Stimulated activated CD8-positive, alpha-beta memory T cell treated with anti-CD3 and anti-CD28 coated beads, Interleukin-12 subunit alpha, Interleukin-12 subunit beta, amount 100 ng/mL, for 24 hours (primary cell): Measurements from ENCODE around the gene CCM2.
"Not testable (repeated sequence)": the region's sequence is repeated elsewhere in the genome, so short reads cannot be mapped to it uniquely, and the experiment has no call there.

Source experiments
- DNase-seq: peaks from one replicate; pipeline ENCODE4 v3.0.0-alpha.2; 2020; ENCODE audit errors: extremely low read depth

The CCM2 gene

GRCh38 chr7:44981035-44981706 is 18.8 kb upstream of the CCM2 start:
- no peak for DNase-seq

- DNase-seq = no peak
These were observed 17.5 kb upstream of the CCM2 start for GRCh38 chr7:44982535-44982923.

GRCh38 chr7:44982970-44983369 is 17.0 kb upstream of the CCM2 start:
- no peak for DNase-seq

GRCh38 chr7:44983742-44984477 is 16.1 kb upstream of the CCM2 start:
- no peak for DNase-seq

GRCh38 chr7:44984478-44984758 is 15.6 kb upstream of the CCM2 start:
- DNase-seq = no peak

- no peak for DNase-seq
These were observed 14.8 kb upstream of the CCM2 start for GRCh38 chr7:44985033-44985695.

GRCh38 chr7:44985900-44986217 is 14.1 kb upstream of the CCM2 start:
- no peak for DNase-seq

GRCh38 chr7:44986218-44987053 is 13.6 kb upstream of the CCM2 start:
- DNase-seq = peak; percentile 86

GRCh38 chr7:44987457-44987856 is 12.5 kb upstream of the CCM2 start:
- no peak for DNase-seq

GRCh38 chr7:44987996-44988395 is 12.0 kb upstream of the CCM2 start:
- DNase-seq = no peak

- no peak for DNase-seq
These were observed 11.3 kb upstream of the CCM2 start for GRCh38 chr7:44988701-44989100.

GRCh38 chr7:44989132-44989531 is 10.9 kb upstream of the CCM2 start:
- no peak for DNase-seq

- no peak for DNase-seq
These were observed 9.6 kb upstream of the CCM2 start for GRCh38 chr7:44990109-44991023.

GRCh38 chr7:44992004-44992795 is 7.8 kb upstream of the CCM2 start:
- not testable (repeated sequence) for DNase-seq

GRCh38 chr7:44994877-44995554 is 5.0 kb upstream of the CCM2 start:
- DNase-seq = no peak

GRCh38 chr7:44995555-44996493 is 4.2 kb upstream of the CCM2 start:
- no peak for DNase-seq

GRCh38 chr7:44998153-44998871 is 1.7 kb upstream of the CCM2 start:
- no peak for DNase-seq
